A673 (cell line): ENCODE measurements around the gene ANKLE2.

Experiments used
- CTCF ChIP-seq: fragments of 300-800, 200-600 bp; sonication (generic); conservative IDR thresholded peaks from 2 replicates; pipeline ENCODE4 v1.5.1; 2017; ENCODE audit warnings: low read depth, mild to moderate bottlenecking, antibody characterized with exemption, low read length, moderate library complexity, mixed read lengths
- EZH2 ChIP-seq: fragments of 200-600 bp; sonication (generic); IDR thresholded peaks from 2 replicates; pipeline ENCODE4 v1.6.1; 2017; ENCODE audit warnings: borderline replicate concordance, low read depth, mild to moderate bottlenecking, mixed read lengths, antibody characterized with exemption, low read length; ENCODE audit not compliant: poor library complexity, severe bottlenecking

DNA sequence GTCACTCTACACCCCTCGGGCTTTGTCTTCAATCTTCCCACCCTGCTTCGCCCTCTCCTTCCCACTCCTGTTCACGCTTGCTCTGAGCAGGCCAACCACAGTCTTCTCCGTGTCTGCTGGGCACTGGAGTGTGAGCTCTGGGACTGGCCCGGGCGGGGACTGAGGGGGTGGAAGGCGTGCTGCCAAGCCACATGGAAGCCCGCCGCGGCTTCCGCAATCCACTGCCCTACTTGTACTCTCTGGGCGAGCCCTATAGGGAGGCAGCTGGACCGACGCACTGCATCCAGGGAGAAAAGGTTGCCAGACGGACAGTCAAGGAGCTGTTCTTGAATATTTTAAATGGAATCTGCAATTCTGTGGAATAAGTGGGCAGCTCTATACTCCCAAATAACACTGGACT, 42.3 kb upstream of the ANKLE2 start:
- TF ChIP-seq CTCF (no peak), EZH2 (no peak)
